GM12878 (cell line): Measurements from ENCODE around the gene KRTAP19-3. TPM values are rescaled to one million over a fixed set of nuclear protein-coding genes. Genes with fewer than 3 reads are reported as not detected.
A peak's percentile ranks its signal among the peaks of the same experiment; 100 is the strongest.

ENCODE experiments used
- ATAC-seq: fragments of 200-7000 bp; cut with Tn5 transposase; 3 replicates; pipeline ENCODE4 v1.9.1; 2020; ENCODE audit warnings: mild to moderate bottlenecking, moderate library complexity
- BruUV-seq: library from RNA; stranded (reverse); fragments of 400-500 nt; replicated peaks from 2 replicates; lab custom pipeline; 2021; lab: Mats Ljungman, UMichigan
- CTCF ChIA-PET: fragments of 300-600 bp; sonication (Branson Sonifier 250); formaldehyde crosslinking; extraction: SDS; loops from one replicate; lab custom pipeline; 2021; ENCODE audit warnings: inconsistent platforms; lab: Yijun Ruan, JAX
- POLR2A ChIA-PET: fragments of 350-600 bp; formaldehyde crosslinking; extraction: SDS; loops from one replicate; lab custom pipeline; 2021; ENCODE audit warnings: inconsistent platforms; lab: Charles Lee
- RAD21 ChIA-PET: fragments of 300-600 bp; sonication (Branson Sonifier 250); formaldehyde crosslinking; loops from one replicate; lab custom pipeline; 2023; ENCODE audit warnings: antibody characterized with exemption; ENCODE audit not compliant: unreplicated experiment; lab: Charles Lee
- SMC1A ChIA-PET: fragments of 300-600 bp; sonication (Branson Sonifier 250); formaldehyde crosslinking; loops from one replicate; lab custom pipeline; 2023; ENCODE audit not compliant: unreplicated experiment, uncharacterized antibody; lab: Charles Lee
- DNase-seq: peaks from one replicate; pipeline ENCODE4 v3.0.0-alpha.2; 2011; ENCODE audit warnings: low read depth, low spot score
- FAIRE-seq: peaks from 3 replicates; lab custom pipeline; 2011; peaks lifted over from hg19 to GRCh38; lab: Jason Lieb, UNC
- H2AFZ ChIP-seq: 2 replicates; pipeline ENCODE4 v1.6.0; 2011; ENCODE audit warnings: low read depth, low read length, control low read depth; ENCODE audit not compliant: control insufficient read depth
- H3K27ac ChIP-seq: 2 replicates; pipeline ENCODE4 v1.5.1; 2011; ENCODE audit warnings: control low read depth; ENCODE audit not compliant: control insufficient read depth, insufficient read depth
- H3K27me3 ChIP-seq, 2 experiments: replicated peaks in 1 of 2; 2 replicates each; pipeline versions ENCODE4 v1.6.0 to v1.6.1; 2011; ENCODE audit warnings: low read length in 1 of 2; ENCODE audit not compliant: control insufficient read depth in 2 of 2, insufficient read depth in 2 of 2
- H3K36me3 ChIP-seq, 2 experiments: 2 replicates each; pipeline ENCODE4 v1.5.1; 2011; ENCODE audit warnings: low read length in 1 of 2; ENCODE audit not compliant: control insufficient read depth in 2 of 2, insufficient read depth in 2 of 2
- H3K4me1 ChIP-seq: 2 replicates; pipeline ENCODE4 v1.6.1; 2011; ENCODE audit warnings: mild to moderate bottlenecking, low read length, moderate library complexity, mixed read lengths; ENCODE audit not compliant: control insufficient read depth, insufficient read depth
- H3K4me2 ChIP-seq: 2 replicates; pipeline ENCODE4 v1.6.0; 2011; ENCODE audit warnings: control low read depth; ENCODE audit not compliant: control insufficient read depth, insufficient read depth
- H3K4me3 ChIP-seq: fragments of 200-600 bp; sonication (generic); 2 replicates; pipeline ENCODE4 v1.5.1; 2016
- H3K79me2 ChIP-seq: 2 replicates; pipeline ENCODE4 v1.6.0; 2011; ENCODE audit warnings: low read length; ENCODE audit not compliant: control insufficient read depth, insufficient read depth
- H3K9ac ChIP-seq: 2 replicates; pipeline ENCODE4 v1.8.0; 2011; ENCODE audit warnings: low read length, control low read depth, mixed read lengths; ENCODE audit not compliant: control insufficient read depth, insufficient read depth
- H3K9me3 ChIP-seq: replicated peaks from 3 replicates; pipeline ENCODE4 v1.5.1; 2011; ENCODE audit warnings: mild to moderate bottlenecking, low read length; ENCODE audit not compliant: control insufficient read depth, insufficient read depth
- H4K20me1 ChIP-seq: 2 replicates; pipeline ENCODE4 v1.6.0; 2011; ENCODE audit not compliant: control insufficient read depth, insufficient read depth
- POLR2A ChIP-seq: IDR thresholded peaks from 2 replicates; pipeline ENCODE4 v1.6.1; 2011; ENCODE audit warnings: low read depth, mild to moderate bottlenecking, low read length
- WGBS: methylation state at CpG from one replicate; pipeline ENCODE4 v1.1.6; 2016; ENCODE audit warnings: low lambda C conversion rate; ENCODE audit not compliant: insufficient replicate concordance, insufficient coverage; ENCODE audit errors: missing lambda C conversion rate; 5-methylcytosine and 5-hydroxymethylcytosine counted together
- in situ Hi-C: fragments of 300-500 bp; cut with MboI; formaldehyde crosslinking; loops from 9 replicates; pipeline ENCODE4 v1.14.3; 2018; ENCODE audit warnings: mixed read lengths
- intact Hi-C: fragments of 100-400 bp; cut with micrococcal nuclease; formaldehyde crosslinking; loops from one replicate; pipeline ENCODE4 v1.14.2; 2022; ENCODE audit not compliant: unreplicated experiment
- polyA plus RNA-seq, 11 experiments: library from polyadenylated mRNA; depleted of rRNA in 4 of 11; unstranded in 6 of 11; stranded (reverse) in 5 of 11; fragments of >200 nt; fragmentation: Nextera tagmentation in 4 of 11; fragmentation: Illumina TruSeq in 1 of 11; extraction: Ambion mirVana in 4 of 11; extraction: Trizol in 1 of 11; gene quantifications; 1 replicate in 1 of 11; 2 replicates in 10 of 11; pipeline versions ENCODE4 v1.2.1 to v1.2.3, GENCODE V29; 2011 to 2016; ENCODE audit warnings: inconsistent platforms in 2 of 11, missing spikeins in 2 of 11, low read depth in 1 of 11
- total RNA-seq, 4 experiments: library from RNA; depleted of rRNA in 3 of 4; stranded (reverse); fragments of >200 nt in 3 of 4; fragmentation: Illumina TruSeq in 1 of 4; extraction: Trizol in 1 of 4; gene quantifications; 2 replicates each; pipeline versions ENCODE4 v1.2.1 to v1.2.3, GENCODE V29; 2013 to 2021
- TF ChIP-seq, protein P1 (sequence below), 3 experiments: IDR thresholded peaks in 2 of 3; conservative IDR thresholded peaks in 1 of 3; 2 replicates each; pipeline ENCODE4 v1.5.1; 2011; ENCODE audit warnings: low read depth in 3 of 3, low read length in 3 of 3, mild to moderate bottlenecking in 3 of 3, control low read depth in 2 of 3, moderate library complexity in 2 of 3, inconsistent platforms in 1 of 3, mixed read lengths in 1 of 3; ENCODE audit not compliant: control insufficient read depth in 2 of 3, insufficient read depth in 1 of 3; ENCODE audit errors: extremely low read depth in 1 of 3
- TF ChIP-seq, protein P2 (sequence below): IDR thresholded peaks from 2 replicates; pipeline ENCODE4 v1.6.1; 2012; ENCODE audit warnings: mild to moderate bottlenecking, low read depth, low read length

The KRTAP19-3 gene
- total and polyA plus RNA-seq, 10 of the 15 experiments (the other 5 are each of a cell fraction or from before 2014, with no cell fraction given): not detected

DNA sequence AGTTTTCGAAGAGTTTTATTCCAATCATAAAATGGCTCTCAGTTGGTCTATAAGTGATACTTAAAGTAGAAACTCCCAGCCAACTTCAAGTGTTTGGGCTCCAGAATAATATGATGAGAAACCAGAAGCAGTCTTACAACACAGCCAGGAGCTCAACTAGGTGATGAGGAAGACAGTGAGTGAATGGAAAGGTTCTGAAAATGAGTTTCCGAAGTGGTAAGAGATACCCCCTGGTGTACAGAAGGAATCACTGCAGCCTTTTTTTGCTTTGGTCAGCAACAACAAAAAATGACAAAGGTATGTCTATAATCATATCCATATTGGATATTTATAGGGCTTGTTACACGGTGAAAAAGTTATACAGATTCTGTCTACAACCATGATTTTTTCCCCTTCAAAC lies 28.1 kb downstream of the KRTAP19-3 start:
- Histone ChIP-seq H3K4me1 (no peaks in the 10 kb centered on the region), H3K4me2 (no peak overlapping the region), H3K4me3 (no peak overlapping the region), H3K36me3 (no peaks in the 10 kb centered on the region), H3K27me3 (no peaks in the 10 kb centered on the region), H3K79me2 (no peaks in the 10 kb centered on the region), H3K27ac (no peak overlapping the region), H3K9ac (no peak overlapping the region), H2AFZ (no peak overlapping the region), H4K20me1 (no peaks in the 10 kb centered on the region), H3K9me3 (no peaks in the 10 kb centered on the region)
- ChIA-PET RAD21 (no interaction called here), SMC1A (no interaction called here), POLR2A (no interaction called here), CTCF (interaction anchor here (0.7 to 1.0 kb wide), 2 partner anchors 123 to 349 kb away, joined by 3 read pairs; partner anchors contain the start of gene KRTAP8-1)
- TF ChIP-seq POLR2A: no peak
- TF ChIP-seq, protein P1, sequence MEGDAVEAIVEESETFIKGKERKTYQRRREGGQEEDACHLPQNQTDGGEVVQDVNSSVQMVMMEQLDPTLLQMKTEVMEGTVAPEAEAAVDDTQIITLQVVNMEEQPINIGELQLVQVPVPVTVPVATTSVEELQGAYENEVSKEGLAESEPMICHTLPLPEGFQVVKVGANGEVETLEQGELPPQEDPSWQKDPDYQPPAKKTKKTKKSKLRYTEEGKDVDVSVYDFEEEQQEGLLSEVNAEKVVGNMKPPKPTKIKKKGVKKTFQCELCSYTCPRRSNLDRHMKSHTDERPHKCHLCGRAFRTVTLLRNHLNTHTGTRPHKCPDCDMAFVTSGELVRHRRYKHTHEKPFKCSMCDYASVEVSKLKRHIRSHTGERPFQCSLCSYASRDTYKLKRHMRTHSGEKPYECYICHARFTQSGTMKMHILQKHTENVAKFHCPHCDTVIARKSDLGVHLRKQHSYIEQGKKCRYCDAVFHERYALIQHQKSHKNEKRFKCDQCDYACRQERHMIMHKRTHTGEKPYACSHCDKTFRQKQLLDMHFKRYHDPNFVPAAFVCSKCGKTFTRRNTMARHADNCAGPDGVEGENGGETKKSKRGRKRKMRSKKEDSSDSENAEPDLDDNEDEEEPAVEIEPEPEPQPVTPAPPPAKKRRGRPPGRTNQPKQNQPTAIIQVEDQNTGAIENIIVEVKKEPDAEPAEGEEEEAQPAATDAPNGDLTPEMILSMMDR (IDR thresholded peaks at IDR 0.05 in 2 of 3, conservative IDR thresholded peaks at IDR 0.05 in 1 of 3; ENCODE audit: control insufficient read depth in 2 of 3, extremely low read depth in 1 of 3, insufficient read depth in 1 of 3, low read depth in 3 of 3, low read length in 3 of 3): peak; percentile 29 to 39 (median 37); a peak in 3 of 6 replicates
- DNase-seq (no peak), ATAC-seq (peak; percentile 22; the same call in 2 of the 3 replicates), FAIRE-seq (no peak)
- WGBS: 0% methylated on average over 3 of the region's 3 CpGs
- no TSS peak for BruUV-seq
- in situ Hi-C loops: no loop called here
- intact Hi-C loops: loop anchor here (2.0 kb wide), 1 partner anchor 123 kb away; no protein-coding TSS in a partner anchor

DNA sequence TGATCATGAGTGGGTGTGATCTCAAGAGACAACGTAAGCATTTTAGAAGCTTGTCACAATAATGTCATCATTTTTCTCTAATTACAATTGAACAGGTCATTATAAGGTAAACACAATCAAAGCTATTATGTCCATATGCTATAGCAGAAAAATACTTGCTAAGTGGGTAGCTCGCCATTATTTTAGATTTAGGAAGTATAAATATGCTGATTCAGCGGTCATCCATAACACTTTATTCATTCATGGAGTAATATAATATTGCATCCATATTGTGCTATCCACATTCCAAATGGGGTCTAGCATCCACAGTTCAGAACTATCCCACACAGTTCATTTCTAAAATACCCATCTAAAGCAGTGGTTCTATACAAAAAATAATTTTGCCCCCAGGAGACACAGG lies 43.3 kb downstream of the KRTAP19-3 start:
- no peaks in the 10 kb centered on the region for H4K20me1 ChIP-seq
- no peak overlapping the region for H3K27ac ChIP-seq
- no peak overlapping the region for H3K4me2 ChIP-seq
- 21% methylated on average over 3 of the region's 3 CpGs for WGBS
- no peak overlapping the region for H3K9ac ChIP-seq
- intact Hi-C loops: loop anchor here (10.0 kb wide), 1 partner anchor 56 kb away; the partner anchor contains the start of gene KRTAP19-5
- no TSS peak for BruUV-seq
- CTCF ChIA-PET: no interaction called here
- FAIRE-seq (no peak), ATAC-seq (no peak), DNase-seq (no peak)
- no peaks in the 10 kb centered on the region for H3K4me1 ChIP-seq
- POLR2A ChIA-PET: interaction anchor here (0.6 kb wide), 2 partner anchors 34 to 215 kb away, joined by 3 to 4 read pairs; no protein-coding TSS in a partner anchor
- SMC1A ChIA-PET: no interaction called here
- in situ Hi-C loops: no loop called here
- H3K27me3 ChIP-seq: no peaks in the 10 kb centered on the region
- H2AFZ ChIP-seq: no peak overlapping the region
- TF ChIP-seq, protein P2, sequence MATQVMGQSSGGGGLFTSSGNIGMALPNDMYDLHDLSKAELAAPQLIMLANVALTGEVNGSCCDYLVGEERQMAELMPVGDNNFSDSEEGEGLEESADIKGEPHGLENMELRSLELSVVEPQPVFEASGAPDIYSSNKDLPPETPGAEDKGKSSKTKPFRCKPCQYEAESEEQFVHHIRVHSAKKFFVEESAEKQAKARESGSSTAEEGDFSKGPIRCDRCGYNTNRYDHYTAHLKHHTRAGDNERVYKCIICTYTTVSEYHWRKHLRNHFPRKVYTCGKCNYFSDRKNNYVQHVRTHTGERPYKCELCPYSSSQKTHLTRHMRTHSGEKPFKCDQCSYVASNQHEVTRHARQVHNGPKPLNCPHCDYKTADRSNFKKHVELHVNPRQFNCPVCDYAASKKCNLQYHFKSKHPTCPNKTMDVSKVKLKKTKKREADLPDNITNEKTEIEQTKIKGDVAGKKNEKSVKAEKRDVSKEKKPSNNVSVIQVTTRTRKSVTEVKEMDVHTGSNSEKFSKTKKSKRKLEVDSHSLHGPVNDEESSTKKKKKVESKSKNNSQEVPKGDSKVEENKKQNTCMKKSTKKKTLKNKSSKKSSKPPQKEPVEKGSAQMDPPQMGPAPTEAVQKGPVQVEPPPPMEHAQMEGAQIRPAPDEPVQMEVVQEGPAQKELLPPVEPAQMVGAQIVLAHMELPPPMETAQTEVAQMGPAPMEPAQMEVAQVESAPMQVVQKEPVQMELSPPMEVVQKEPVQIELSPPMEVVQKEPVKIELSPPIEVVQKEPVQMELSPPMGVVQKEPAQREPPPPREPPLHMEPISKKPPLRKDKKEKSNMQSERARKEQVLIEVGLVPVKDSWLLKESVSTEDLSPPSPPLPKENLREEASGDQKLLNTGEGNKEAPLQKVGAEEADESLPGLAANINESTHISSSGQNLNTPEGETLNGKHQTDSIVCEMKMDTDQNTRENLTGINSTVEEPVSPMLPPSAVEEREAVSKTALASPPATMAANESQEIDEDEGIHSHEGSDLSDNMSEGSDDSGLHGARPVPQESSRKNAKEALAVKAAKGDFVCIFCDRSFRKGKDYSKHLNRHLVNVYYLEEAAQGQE: no peak
- no peaks in the 10 kb centered on the region for H3K79me2 ChIP-seq
- RAD21 ChIA-PET: no interaction called here
- no peaks in the 10 kb centered on the region for H3K36me3 ChIP-seq
- no peak overlapping the region for H3K4me3 ChIP-seq
- no peaks in the 10 kb centered on the region for H3K9me3 ChIP-seq
